Activated effector memory CD4-positive, alpha-beta T cell treated with anti-CD3 and anti-CD28 coated beads, Interleukin-2, amount 50 U/mL, for 16 hours (primary cell): Measurements from ENCODE around the gene ZNF687.

Source experiments
- DNase-seq: peaks from one replicate; pipeline ENCODE4 v3.0.0-alpha.2; 2020

The ZNF687 gene

GRCh38 chr1:151282883-151283725 lies 1.0 kb downstream of the ZNF687 start:
- DNase-seq, result peak; percentile 72

- DNase-seq, result no peak
Observed at GRCh38 chr1:151284013-151284577, 2.0 kb downstream of the ZNF687 start.

GRCh38 chr1:151286619-151287340 lies 4.7 kb downstream of the ZNF687 start:
- no peak for DNase-seq

- DNase-seq, result no peak
Observed at GRCh38 chr1:151287341-151287699, 5.2 kb downstream of the ZNF687 start.

- no peak for DNase-seq
Observed at GRCh38 chr1:151287767-151288500, 5.8 kb downstream of the ZNF687 start.

- no peak for DNase-seq
Observed at GRCh38 chr1:151288502-151288901, 6.4 kb downstream of the ZNF687 start.

GRCh38 chr1:151289080-151289935 lies 7.2 kb downstream of the ZNF687 start:
- DNase-seq, result no peak

- DNase-seq, result no peak
Observed at GRCh38 chr1:151289991-151290708, 8.1 kb downstream of the ZNF687 start.

- no peak for DNase-seq
Observed at GRCh38 chr1:151290709-151291303, 8.7 kb downstream of the ZNF687 start.

GRCh38 chr1:151292207-151293030 lies 10.3 kb downstream of the ZNF687 start:
- DNase-seq, result no peak

- no peak for DNase-seq
Observed at GRCh38 chr1:151293093-151293492, 11.0 kb downstream of the ZNF687 start.

GRCh38 chr1:151294742-151295462 lies 12.8 kb downstream of the ZNF687 start:
- no peak for DNase-seq

- DNase-seq, result no peak
Observed at GRCh38 chr1:151309811-151310323, 27.8 kb downstream of the ZNF687 start.

- DNase-seq, result no peak
Observed at GRCh38 chr1:151311011-151311410, 28.9 kb downstream of the ZNF687 start.

GRCh38 chr1:151311589-151312331 lies 29.7 kb downstream of the ZNF687 start:
- DNase-seq, result peak; percentile 91

- DNase-seq, result no peak
Observed at GRCh38 chr1:151312411-151312810, 30.3 kb downstream of the ZNF687 start.

- DNase-seq, result no peak
Observed at GRCh38 chr1:151312826-151313225, 30.7 kb downstream of the ZNF687 start.

- no peak for DNase-seq
Observed at GRCh38 chr1:151313501-151313900, 31.4 kb downstream of the ZNF687 start.
